Neural progenitor cell (in vitro differentiated cells): ENCODE data around the gene NHLRC3. TPM values are rescaled to one million over a fixed set of nuclear protein-coding genes. Genes with fewer than 3 reads are reported as not detected.

Experiments used
- DNase-seq: peaks from one replicate; pipeline ENCODE4 v3.0.0-alpha.2; 2016; ENCODE audit warnings: low spot score
- H2AFZ ChIP-seq: fragments of 200-600 bp; sonication (generic); replicated peaks from 2 replicates; pipeline ENCODE4 v1.6.1; 2016; ENCODE audit warnings: antibody characterized with exemption
- H3F3A ChIP-seq: fragments of 200-600 bp; sonication (generic); 2 replicates; pipeline ENCODE4 v1.6.1; 2016; ENCODE audit warnings: antibody characterized with exemption, low read depth
- H3K27ac ChIP-seq: fragments of 200-600 bp; sonication (generic); 2 replicates; pipeline ENCODE4 v1.5.1; 2016; ENCODE audit warnings: mild to moderate bottlenecking
- H3K27me3 ChIP-seq: fragments of 200-600 bp; sonication (generic); 2 replicates; pipeline ENCODE4 v1.6.1; 2016; ENCODE audit warnings: mild to moderate bottlenecking, moderate library complexity
- H3K36me3 ChIP-seq: fragments of 200-600 bp; sonication (generic); 2 replicates; pipeline ENCODE4 v1.5.1; 2016
- H3K4me1 ChIP-seq: fragments of 200-600 bp; sonication (generic); 2 replicates; pipeline ENCODE4 v1.6.1; 2016; ENCODE audit warnings: mixed run types
- H3K4me2 ChIP-seq: fragments of 200-600 bp; sonication (generic); 2 replicates; pipeline ENCODE4 v1.6.1; 2016
- H3K4me3 ChIP-seq: fragments of 200-600 bp; sonication (generic); 2 replicates; pipeline ENCODE4 v1.5.1; 2016
- H3K79me2 ChIP-seq: fragments of 200-600 bp; sonication (generic); 2 replicates; pipeline ENCODE4 v1.6.1; 2016; ENCODE audit warnings: low read depth
- H3K9ac ChIP-seq: fragments of 200-600 bp; sonication (generic); 2 replicates; pipeline ENCODE4 v1.6.1; 2016
- H3K9me3 ChIP-seq: fragments of 200-600 bp; sonication (generic); 2 replicates; pipeline ENCODE4 v1.5.1; 2016; ENCODE audit warnings: low read depth
- H4K20me1 ChIP-seq: fragments of 200-600 bp; sonication (generic); 2 replicates; pipeline ENCODE4 v1.6.1; 2016; ENCODE audit warnings: low read depth
- H3K27ac Mint-ChIP-seq: 3 replicates; pipeline ENCODE4 v1.8.0; 2021; ENCODE audit warnings: mixed read lengths
- H3K27me3 Mint-ChIP-seq: 2 replicates; pipeline ENCODE4 v1.8.0; 2022; ENCODE audit warnings: low read depth, mild to moderate bottlenecking, inconsistent platforms, moderate library complexity, mixed read lengths; ENCODE audit not compliant: insufficient read depth
- H3K36me3 Mint-ChIP-seq: 3 replicates; pipeline ENCODE4 v1.8.0; 2021; ENCODE audit warnings: mixed read lengths
- H3K4me1 Mint-ChIP-seq: 3 replicates; pipeline ENCODE4 v1.8.0; 2021; ENCODE audit warnings: mixed read lengths
- H3K4me3 Mint-ChIP-seq: 3 replicates; pipeline ENCODE4 v1.8.0; 2021; ENCODE audit warnings: mild to moderate bottlenecking, moderate library complexity, mixed read lengths
- H3K9me3 Mint-ChIP-seq: 3 replicates; pipeline ENCODE4 v1.8.0; 2020; ENCODE audit warnings: mixed read lengths
- EZH2 ChIP-seq: fragments of 200-600 bp; sonication (generic); IDR thresholded peaks from 2 replicates; pipeline ENCODE4 v1.6.1; 2017; ENCODE audit warnings: antibody characterized with exemption, mild to moderate bottlenecking, moderate library complexity
- EZH2phosphoT487 ChIP-seq: fragments of 200-600 bp; sonication (generic); IDR thresholded peaks from 2 replicates; pipeline ENCODE4 v1.6.1; 2017; ENCODE audit warnings: antibody characterized with exemption
- total RNA-seq: library from RNA; depleted of rRNA; stranded (reverse); fragments of >200 nt; gene quantifications from 2 replicates; pipeline ENCODE4 v1.2.3, GENCODE V29; 2015; ENCODE audit warnings: low replicate concordance
- TF ChIP-seq, protein P1 (sequence below): fragments of 200-600 bp; sonication (generic); IDR thresholded peaks from 2 replicates; pipeline ENCODE4 v1.5.1; 2017; ENCODE audit warnings: antibody characterized with exemption, mild to moderate bottlenecking

NHLRC3 gene
- total RNA-seq, 1 donor from 2014 or later = 42.5 TPM

GRCh38 chr13:39023316-39023715 lies 14.9 kb upstream of the NHLRC3 start:
- no peak overlapping the region for H3K4me2 ChIP-seq
- Mint-ChIP-seq H3K4me1 (no peaks in the 10 kb centered on the region), H3K27me3 (no peaks in the 10 kb centered on the region), H3K36me3 (peaks cover 33% of the 10 kb centered on the region), H3K4me3 (no peak overlapping the region), H3K9me3 (no peaks in the 10 kb centered on the region), H3K27ac (no peak overlapping the region)
- H3K4me3 ChIP-seq = no peak overlapping the region
- peaks cover 32% of the 10 kb centered on the region for H3K4me1 ChIP-seq
- H3K36me3 ChIP-seq = peaks cover 33% of the 10 kb centered on the region
- peaks cover 7% of the 10 kb centered on the region for H3F3A ChIP-seq
- no peaks in the 10 kb centered on the region for H3K27me3 ChIP-seq
- no peak overlapping the region for H3K9ac ChIP-seq
- no peak for DNase-seq
- peak overlapping the region; percentile 36 for H3K27ac ChIP-seq
- no peak overlapping the region for H2AFZ ChIP-seq
- no peaks in the 10 kb centered on the region for H3K9me3 ChIP-seq
- H3K79me2 ChIP-seq = peaks cover 11% of the 10 kb centered on the region
- peaks cover under 1% of the 10 kb centered on the region for H4K20me1 ChIP-seq
- TF ChIP-seq, protein P1, sequence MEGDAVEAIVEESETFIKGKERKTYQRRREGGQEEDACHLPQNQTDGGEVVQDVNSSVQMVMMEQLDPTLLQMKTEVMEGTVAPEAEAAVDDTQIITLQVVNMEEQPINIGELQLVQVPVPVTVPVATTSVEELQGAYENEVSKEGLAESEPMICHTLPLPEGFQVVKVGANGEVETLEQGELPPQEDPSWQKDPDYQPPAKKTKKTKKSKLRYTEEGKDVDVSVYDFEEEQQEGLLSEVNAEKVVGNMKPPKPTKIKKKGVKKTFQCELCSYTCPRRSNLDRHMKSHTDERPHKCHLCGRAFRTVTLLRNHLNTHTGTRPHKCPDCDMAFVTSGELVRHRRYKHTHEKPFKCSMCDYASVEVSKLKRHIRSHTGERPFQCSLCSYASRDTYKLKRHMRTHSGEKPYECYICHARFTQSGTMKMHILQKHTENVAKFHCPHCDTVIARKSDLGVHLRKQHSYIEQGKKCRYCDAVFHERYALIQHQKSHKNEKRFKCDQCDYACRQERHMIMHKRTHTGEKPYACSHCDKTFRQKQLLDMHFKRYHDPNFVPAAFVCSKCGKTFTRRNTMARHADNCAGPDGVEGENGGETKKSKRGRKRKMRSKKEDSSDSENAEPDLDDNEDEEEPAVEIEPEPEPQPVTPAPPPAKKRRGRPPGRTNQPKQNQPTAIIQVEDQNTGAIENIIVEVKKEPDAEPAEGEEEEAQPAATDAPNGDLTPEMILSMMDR = no peak
- TF ChIP-seq EZH2phosphoT487 (no peak), EZH2 (no peak)

- Mint-ChIP-seq H3K27me3 (no peaks in the 10 kb centered on the region), H3K9me3 (no peaks in the 10 kb centered on the region), H3K4me3 (no peak overlapping the region), H3K27ac (no peak overlapping the region), H3K4me1 (no peaks in the 10 kb centered on the region), H3K36me3 (peaks cover 33% of the 10 kb centered on the region)
- no peaks in the 10 kb centered on the region for H3K9me3 ChIP-seq
- no peak for TF ChIP-seq EZH2phosphoT487
- TF ChIP-seq, protein P1 = no peak
- TF ChIP-seq EZH2 = no peak
- H3K36me3 ChIP-seq = peaks cover 34% of the 10 kb centered on the region
- H3K27ac ChIP-seq = peak overlapping the region; percentile 36
- peaks cover 16% of the 10 kb centered on the region for H3K79me2 ChIP-seq
- H3K27me3 ChIP-seq = no peaks in the 10 kb centered on the region
- peaks cover 5% of the 10 kb centered on the region for H4K20me1 ChIP-seq
- H3K9ac ChIP-seq = no peak overlapping the region
- H3K4me3 ChIP-seq = no peak overlapping the region
- H3K4me1 ChIP-seq = peaks cover 32% of the 10 kb centered on the region
- H3K4me2 ChIP-seq = no peak overlapping the region
- no peak overlapping the region for H2AFZ ChIP-seq
- peaks cover 4% of the 10 kb centered on the region for H3F3A ChIP-seq
- no peak for DNase-seq
Observed at GRCh38 chr13:39023761-39024160, 14.5 kb upstream of the NHLRC3 start.

DNA sequence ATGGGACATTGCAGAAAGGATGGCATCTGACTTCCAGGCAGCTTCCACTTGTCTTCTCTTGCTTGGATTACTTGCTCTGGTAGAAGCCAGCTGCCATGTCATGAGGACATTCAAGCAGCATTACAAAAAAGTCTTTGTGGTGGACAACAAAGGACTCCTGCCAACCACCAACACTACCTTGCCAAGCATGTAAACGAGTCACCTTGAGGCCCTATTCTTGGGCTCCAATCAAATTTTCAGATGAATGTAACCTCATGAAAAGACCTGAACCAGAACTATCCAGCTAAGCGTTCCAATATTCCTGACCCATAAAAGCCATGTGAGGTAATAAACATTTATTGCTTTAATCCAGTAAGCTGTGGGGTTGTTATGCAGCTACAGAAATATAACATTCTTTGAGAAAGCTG lies 12.8 kb upstream of the NHLRC3 start:
- Histone ChIP-seq H3K9ac (no peak overlapping the region), H3K4me1 (peaks cover 32% of the 10 kb centered on the region), H3K79me2 (peaks cover 33% of the 10 kb centered on the region), H2AFZ (no peak overlapping the region), H3K4me2 (peak overlapping the region; percentile 1), H4K20me1 (peaks cover 8% of the 10 kb centered on the region), H3K4me3 (no peak overlapping the region), H3K9me3 (no peaks in the 10 kb centered on the region), H3K27ac (no peak overlapping the region), H3F3A (no peaks in the 10 kb centered on the region), H3K36me3 (peaks cover 38% of the 10 kb centered on the region), H3K27me3 (no peaks in the 10 kb centered on the region)
- Mint-ChIP-seq H3K36me3 (peaks cover 35% of the 10 kb centered on the region), H3K9me3 (no peaks in the 10 kb centered on the region), H3K27ac (no peak overlapping the region), H3K27me3 (no peaks in the 10 kb centered on the region), H3K4me1 (no peaks in the 10 kb centered on the region), H3K4me3 (no peak overlapping the region)
- DNase-seq = no peak
- TF ChIP-seq EZH2 = no peak
- no peak for TF ChIP-seq EZH2phosphoT487
- TF ChIP-seq, protein P1 = no peak
